GM21526 (cell line): ENCODE results near the gene JAKMIP1.

Experiments used
- ATAC-seq: cut with Tn5 transposase; IDR thresholded peaks from one replicate; pipeline ENCODE4 v1.9.1; 2021; ENCODE audit warnings: moderate library complexity; ENCODE audit not compliant: unreplicated experiment, low FRiP score

The JAKMIP1 gene

DNA sequence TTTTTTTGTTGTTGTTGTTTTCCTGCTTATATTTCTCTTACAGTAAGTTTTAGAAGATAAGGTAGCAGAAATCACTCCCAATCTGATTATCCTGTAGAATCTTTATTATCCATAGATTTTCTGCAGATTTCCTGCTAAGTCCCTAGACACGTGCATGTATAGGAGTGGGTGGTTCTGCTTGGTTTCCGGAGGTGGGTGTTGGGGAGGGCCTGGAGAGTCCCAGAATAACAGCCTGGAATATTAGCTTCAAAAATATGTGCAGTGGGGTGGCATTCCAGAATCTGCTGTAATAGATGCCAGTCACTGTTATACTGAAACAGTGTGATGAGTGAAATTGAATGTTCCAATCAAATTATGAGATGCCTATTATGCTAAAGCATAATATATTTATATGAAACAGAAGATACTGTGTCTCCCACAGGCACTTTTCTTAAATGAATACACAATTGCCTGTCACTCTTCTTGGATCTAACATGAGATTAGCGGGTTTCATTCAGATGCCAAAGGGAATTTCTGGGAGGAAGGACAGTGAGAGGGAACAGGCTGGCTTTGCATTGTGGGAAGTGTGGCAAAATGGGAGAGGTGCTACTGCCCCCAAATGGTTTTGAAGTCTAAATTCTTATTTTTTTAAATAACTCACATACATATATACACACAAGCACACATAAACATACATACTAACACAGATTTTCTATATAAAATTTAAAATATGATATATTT lies 219.8 kb downstream of the JAKMIP1 start:
- ATAC-seq, result no peak

DNA sequence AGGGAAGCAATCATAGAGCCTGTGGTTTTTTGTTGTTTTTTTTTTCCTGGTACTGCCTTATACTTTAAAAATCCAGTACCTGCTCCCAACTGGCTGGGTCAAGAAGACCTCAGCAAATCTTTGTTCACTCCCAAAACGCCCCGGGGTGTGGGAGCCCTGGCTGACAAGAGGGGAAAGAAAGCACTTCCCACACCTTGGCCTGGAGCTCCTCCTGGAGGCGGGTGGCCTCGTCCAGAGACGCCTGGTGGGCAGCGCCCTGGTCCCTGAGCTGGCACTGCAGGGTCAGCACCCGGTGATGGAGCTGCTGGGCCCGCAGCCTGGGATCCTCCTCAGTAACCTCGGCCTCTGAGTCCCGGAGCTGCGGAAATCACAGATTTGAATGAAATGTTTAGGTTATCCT lies 220.4 kb downstream of the JAKMIP1 start:
- no peak for ATAC-seq

DNA sequence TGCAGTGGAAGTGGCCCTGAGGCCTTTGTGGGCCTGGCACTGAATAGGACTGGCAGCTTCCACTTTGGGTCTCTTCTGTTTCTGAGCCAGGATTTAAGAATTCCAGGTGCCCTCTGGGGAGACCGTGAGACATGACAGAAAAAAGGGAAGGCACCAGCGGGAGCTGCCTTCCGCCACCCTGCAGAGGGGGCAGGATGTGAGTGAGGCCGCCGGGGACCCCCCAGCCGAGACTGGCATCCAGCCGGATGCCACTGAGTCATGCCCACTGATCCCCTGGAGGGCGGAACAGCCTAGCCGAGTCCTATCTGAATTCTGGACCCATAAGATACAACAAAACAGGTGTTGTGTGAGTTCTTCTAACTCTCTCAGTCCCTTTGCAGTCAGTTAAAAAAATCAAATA lies 223.4 kb downstream of the JAKMIP1 start:
- no peak for ATAC-seq

DNA sequence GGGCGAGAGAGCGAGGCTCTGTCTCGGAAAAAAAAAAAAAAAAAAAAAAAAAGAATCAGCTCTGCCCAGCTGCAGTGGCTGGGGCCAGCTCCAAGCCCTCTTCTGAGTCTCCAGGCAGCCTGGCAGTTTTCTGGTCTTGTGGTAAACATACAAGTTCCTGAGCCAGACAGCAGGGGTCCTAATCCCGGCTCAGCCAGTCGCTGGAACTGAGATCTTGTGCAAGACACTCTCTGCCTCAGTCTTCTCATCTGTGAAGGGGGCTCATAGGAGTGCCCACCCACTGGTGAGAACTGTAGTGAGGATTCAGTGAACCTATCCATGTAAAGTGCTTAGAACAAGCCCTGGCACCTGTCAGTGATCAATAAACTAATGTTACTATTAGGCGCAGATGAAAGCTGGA lies 223.9 kb downstream of the JAKMIP1 start:
- no peak for ATAC-seq
